GM23338 (cell line): ENCODE data around the gene KRTAP5-3. TPM values are rescaled to one million over a fixed set of nuclear protein-coding genes. Genes with fewer than 3 reads are reported as not detected.

Experiments used
- ATAC-seq: fragments of 200-7000 bp; cut with Tn5 transposase; 3 replicates; pipeline ENCODE4 v1.9.1; 2020
- DNase-seq: peaks from one replicate; pipeline ENCODE4 v3.0.0-alpha.2; 2015; ENCODE audit warnings: low spot score
- H2AFZ ChIP-seq: fragments of 200-600 bp; sonication (generic); 2 replicates; pipeline ENCODE4 v1.8.0; 2016; ENCODE audit warnings: antibody characterized with exemption, mild to moderate bottlenecking, moderate library complexity
- H3F3A ChIP-seq: fragments of 200-600 bp; sonication (generic); replicated peaks from 2 replicates; pipeline ENCODE4 v1.8.0; 2017; ENCODE audit warnings: antibody characterized with exemption, mixed run types, low read depth
- H3K27ac ChIP-seq: fragments of 200-600 bp; sonication (generic); 2 replicates; pipeline ENCODE4 v1.6.1; 2016; ENCODE audit warnings: low read depth
- H3K27me3 ChIP-seq: fragments of 200-600 bp; sonication (generic); 2 replicates; pipeline ENCODE4 v1.8.0; 2016; ENCODE audit warnings: mild to moderate bottlenecking, mixed run types, moderate library complexity; ENCODE audit not compliant: insufficient read depth
- H3K36me3 ChIP-seq: fragments of 200-600 bp; sonication (generic); 2 replicates; pipeline ENCODE4 v1.8.0; 2016; ENCODE audit warnings: mild to moderate bottlenecking; ENCODE audit not compliant: insufficient read depth
- H3K4me1 ChIP-seq: fragments of 200-600 bp; sonication (generic); 2 replicates; pipeline ENCODE4 v1.8.0; 2016; ENCODE audit warnings: mild to moderate bottlenecking, moderate library complexity; ENCODE audit not compliant: insufficient read depth
- H3K4me2 ChIP-seq: fragments of 200-600 bp; sonication (generic); 2 replicates; pipeline ENCODE4 v1.7.1; 2017; ENCODE audit warnings: mixed run types
- H3K4me3 ChIP-seq: fragments of 200-600 bp; sonication (generic); 2 replicates; pipeline ENCODE4 v1.6.1; 2016; ENCODE audit warnings: mixed run types
- H3K79me2 ChIP-seq: fragments of 200-600 bp; sonication (generic); replicated peaks from 2 replicates; pipeline ENCODE4 v1.8.0; 2017; ENCODE audit warnings: mild to moderate bottlenecking; ENCODE audit not compliant: insufficient read depth
- H3K9me2 ChIP-seq: fragments of 200-600 bp; sonication (generic); 2 replicates; pipeline ENCODE4 v1.8.0; 2017; ENCODE audit not compliant: insufficient read depth
- H4K20me1 ChIP-seq: fragments of 200-600 bp; sonication (generic); replicated peaks from 2 replicates; pipeline ENCODE4 v1.8.0; 2017; ENCODE audit warnings: mild to moderate bottlenecking; ENCODE audit not compliant: insufficient read depth
- H3K27ac Mint-ChIP-seq: 2 replicates; pipeline ENCODE4 v1.8.0; 2020; ENCODE audit warnings: inconsistent platforms, mild to moderate bottlenecking, moderate library complexity, mixed read lengths
- H3K27me3 Mint-ChIP-seq: 3 replicates; pipeline ENCODE4 v1.8.0; 2022; ENCODE audit warnings: low read depth, mild to moderate bottlenecking, moderate library complexity, mixed read lengths, inconsistent platforms; ENCODE audit not compliant: insufficient read depth, poor library complexity
- H3K36me3 Mint-ChIP-seq: 3 replicates; pipeline ENCODE4 v1.8.0; 2021; ENCODE audit warnings: low read depth, mild to moderate bottlenecking, inconsistent platforms, moderate library complexity, mixed read lengths
- H3K4me1 Mint-ChIP-seq: 3 replicates; pipeline ENCODE4 v1.8.0; 2020; ENCODE audit warnings: mild to moderate bottlenecking, inconsistent platforms, mixed read lengths
- H3K4me3 Mint-ChIP-seq: 3 replicates; pipeline ENCODE4 v1.8.0; 2021; ENCODE audit warnings: moderate library complexity, mild to moderate bottlenecking, inconsistent platforms, mixed read lengths
- H3K9me3 Mint-ChIP-seq: 3 replicates; pipeline ENCODE4 v1.8.0; 2020; ENCODE audit warnings: moderate library complexity, mild to moderate bottlenecking, inconsistent platforms, mixed read lengths
- CREB1 ChIP-seq: fragments of 250-450 bp; sonication (Bioruptor Pico); IDR thresholded peaks from 2 replicates; pipeline ENCODE4 v1.5.0; 2020; ENCODE audit warnings: low read depth, mild to moderate bottlenecking, moderate library complexity
- CTCF ChIP-seq, 2 experiments: fragments of 200-600 bp in 1 of 2; sonication (generic) in 1 of 2; conservative IDR thresholded peaks; 2 replicates each; pipeline versions ENCODE4 v1.5.1 to v1.6.1; 2016 to 2017; ENCODE audit warnings: antibody characterized with exemption in 2 of 2, low read depth in 2 of 2, mild to moderate bottlenecking in 2 of 2, moderate library complexity in 1 of 2
- EZH2 ChIP-seq: fragments of 200-600 bp; sonication (generic); IDR thresholded peaks from one replicate; pipeline ENCODE4 v1.8.0; 2017; ENCODE audit warnings: antibody characterized with exemption, mild to moderate bottlenecking, low read depth; ENCODE audit not compliant: unreplicated experiment
- EZH2phosphoT487 ChIP-seq: fragments of 200-600 bp; sonication (generic); IDR thresholded peaks from one replicate; pipeline ENCODE4 v1.8.1; 2018; ENCODE audit warnings: antibody characterized with exemption; ENCODE audit not compliant: unreplicated experiment
- JUNB ChIP-seq: IDR thresholded peaks from one replicate; pipeline ENCODE4 v1.6.1; 2016; ENCODE audit warnings: antibody characterized with exemption; ENCODE audit not compliant: unreplicated experiment
- NANOG ChIP-seq: IDR thresholded peaks from 2 replicates; pipeline ENCODE4 v1.6.1; 2016; ENCODE audit warnings: antibody characterized with exemption, borderline replicate concordance
- POLR2AphosphoS5 ChIP-seq: IDR thresholded peaks from 2 replicates; pipeline ENCODE4 v1.6.1; 2016; ENCODE audit warnings: antibody characterized with exemption, low read depth
- REST ChIP-seq: IDR thresholded peaks from one replicate; pipeline ENCODE4 v1.6.1; 2018; ENCODE audit warnings: antibody characterized with exemption; ENCODE audit not compliant: unreplicated experiment
- STAT1 ChIP-seq: IDR thresholded peaks from one replicate; pipeline ENCODE4 v1.6.1; 2016; ENCODE audit warnings: antibody characterized with exemption; ENCODE audit not compliant: unreplicated experiment
- ZNF114 ChIP-seq: fragments of 250-450 bp; sonication (Bioruptor Pico); IDR thresholded peaks from 2 replicates; pipeline ENCODE4 v1.5.0; 2020; ENCODE audit warnings: mild to moderate bottlenecking, moderate library complexity
- ZNF331 ChIP-seq: fragments of 250-450 bp; sonication (Bioruptor Pico); IDR thresholded peaks from 2 replicates; pipeline ENCODE4 v1.5.0; 2020; ENCODE audit warnings: low read depth, mild to moderate bottlenecking, moderate library complexity
- ZNF462 ChIP-seq: fragments of 250-450 bp; sonication (Bioruptor Pico); IDR thresholded peaks from 2 replicates; pipeline ENCODE4 v1.5.0; 2020; ENCODE audit warnings: mild to moderate bottlenecking, moderate library complexity
- polyA plus RNA-seq: library from polyadenylated mRNA; unstranded; fragments of >200 nt; fragmentation: Nextera tagmentation; extraction: Ambion mirVana; gene quantifications from 2 replicates; pipeline ENCODE4 v1.2.1, GENCODE V29; 2016
- total RNA-seq: library from RNA; depleted of rRNA; stranded (reverse); fragments of >200 nt; shearing (Covaris generic); gene quantifications from 2 replicates; pipeline ENCODE4 v1.2.3, GENCODE V29; 2014
- TF ChIP-seq, protein P1 (sequence below): IDR thresholded peaks from 2 replicates; pipeline ENCODE4 v1.6.1; 2016; ENCODE audit warnings: antibody characterized with exemption

Gene KRTAP5-3
- total and polyA plus RNA-seq, 2 experiments from 2014 or later = not detected

DNA sequence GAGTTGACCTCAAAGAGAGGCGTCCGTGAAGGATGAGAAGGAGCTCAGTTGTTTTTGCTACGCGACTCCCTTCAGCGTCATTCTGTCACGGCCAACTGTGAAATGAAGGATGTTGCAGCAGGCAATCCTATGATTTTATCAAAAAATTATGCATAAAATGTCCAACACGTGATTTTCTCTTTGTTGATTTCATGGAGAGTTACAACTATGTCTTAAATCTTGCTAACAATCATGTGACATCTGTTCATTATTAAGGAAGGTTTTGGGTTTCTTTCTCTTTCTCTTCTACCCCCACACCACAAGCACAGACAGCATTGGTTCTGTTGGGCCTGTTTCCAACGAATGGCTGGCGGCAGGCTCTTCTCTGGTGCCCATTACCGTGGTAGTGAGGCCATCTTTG lies 10.0 kb upstream of the KRTAP5-3 start:
- Histone ChIP-seq H3K9me2 (no peaks in the 10 kb centered on the region; the same call in 1 of the 2 replicates), H3K4me1 (no peaks in the 10 kb centered on the region), H3K4me3 (no peak overlapping the region), H2AFZ (no peak overlapping the region), H4K20me1 (no peaks in the 10 kb centered on the region), H3K27me3 (no peaks in the 10 kb centered on the region), H3F3A (no peaks in the 10 kb centered on the region), H3K79me2 (no peaks in the 10 kb centered on the region), H3K27ac (no peak overlapping the region), H3K4me2 (no peak overlapping the region), H3K36me3 (no peaks in the 10 kb centered on the region)
- Mint-ChIP-seq H3K4me1 (no peaks in the 10 kb centered on the region), H3K4me3 (no peak overlapping the region), H3K27me3 (peaks cover 5% of the 10 kb centered on the region), H3K36me3 (0 out of 3 replicates have a peak, but pooled peaks cover 2% of the 10 kb centered on the region), H3K27ac (no peak overlapping the region), H3K9me3 (peaks cover 11% of the 10 kb centered on the region)
- no peak for ATAC-seq
- no peak for DNase-seq
- TF ChIP-seq CREB1 = no peak
- TF ChIP-seq ZNF331 (CRISPR knock-in tag) = no peak
- no peak for TF ChIP-seq REST
- TF ChIP-seq CTCF (conservative IDR thresholded peaks at IDR 0.05; ENCODE audit: low read depth in 2 of 2) = no peak
- TF ChIP-seq EZH2 = no peak
- TF ChIP-seq POLR2AphosphoS5 = no peak
- no peak for TF ChIP-seq ZNF462
- TF ChIP-seq EZH2phosphoT487 = no peak
- TF ChIP-seq JUNB = no peak
- no peak for TF ChIP-seq NANOG
- TF ChIP-seq, protein P1, sequence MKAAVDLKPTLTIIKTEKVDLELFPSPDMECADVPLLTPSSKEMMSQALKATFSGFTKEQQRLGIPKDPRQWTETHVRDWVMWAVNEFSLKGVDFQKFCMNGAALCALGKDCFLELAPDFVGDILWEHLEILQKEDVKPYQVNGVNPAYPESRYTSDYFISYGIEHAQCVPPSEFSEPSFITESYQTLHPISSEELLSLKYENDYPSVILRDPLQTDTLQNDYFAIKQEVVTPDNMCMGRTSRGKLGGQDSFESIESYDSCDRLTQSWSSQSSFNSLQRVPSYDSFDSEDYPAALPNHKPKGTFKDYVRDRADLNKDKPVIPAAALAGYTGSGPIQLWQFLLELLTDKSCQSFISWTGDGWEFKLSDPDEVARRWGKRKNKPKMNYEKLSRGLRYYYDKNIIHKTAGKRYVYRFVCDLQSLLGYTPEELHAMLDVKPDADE = no peak
- TF ChIP-seq ZNF114 (CRISPR knock-in tag) = no peak
- TF ChIP-seq STAT1 = no peak
